HepG2 (cell line): Measurements from ENCODE around the gene CADPS. TPM values are rescaled to one million over a fixed set of nuclear protein-coding genes. Genes with fewer than 3 reads are reported as not detected.

Source experiments
- CBX5 ChIP-seq: sonication (generic); formaldehyde crosslinking; IDR thresholded peaks from 2 replicates; pipeline ENCODE4 v1.4.0; 2020; ENCODE audit warnings: missing genetic modification reagents, borderline replicate concordance
- CHD4 ChIP-seq: fragments of 200-600 bp; sonication (generic); IDR thresholded peaks from 2 replicates; pipeline ENCODE4 v1.7.0; 2017; ENCODE audit warnings: mild to moderate bottlenecking, low read length, borderline replicate concordance
- FOXP1 ChIP-seq, 2 experiments: fragments of 450-650 bp in 1 of 2; IDR thresholded peaks; 2 replicates each; pipeline ENCODE4 v1.6.1; 2017 to 2018; ENCODE audit warnings: antibody characterized with exemption in 1 of 2
- HMG20B ChIP-seq: conservative IDR thresholded peaks from 2 replicates; pipeline ENCODE4 v1.6.1; 2016; ENCODE audit warnings: missing genetic modification reagents, missing compliant biosample characterization
- HMGXB4 ChIP-seq, 2 experiments: sonication (generic) in 1 of 2; formaldehyde crosslinking in 1 of 2; IDR thresholded peaks; 2 replicates each; pipeline versions ENCODE4 v1.4.0 to v1.6.1; 2018 to 2020; ENCODE audit warnings: missing genetic modification reagents in 2 of 2, borderline replicate concordance in 1 of 2, low read depth in 1 of 2, mild to moderate bottlenecking in 1 of 2, missing biosample characterization in 1 of 2
- HNRNPUL1 ChIP-seq: fragments of 200-400 bp; formaldehyde crosslinking; IDR thresholded peaks from 2 replicates; pipeline ENCODE4 v1.6.1; 2017; ENCODE audit warnings: low read depth, mild to moderate bottlenecking, low read length, moderate library complexity
- IRF2 ChIP-seq: IDR thresholded peaks from 2 replicates; pipeline ENCODE4 v1.6.1; 2018; ENCODE audit warnings: missing genetic modification reagents, missing compliant biosample characterization
- MIER2 ChIP-seq: IDR thresholded peaks from 2 replicates; pipeline ENCODE4 v1.6.1; 2016; ENCODE audit warnings: missing biosample characterization, missing genetic modification reagents
- MLX ChIP-seq: IDR thresholded peaks from 2 replicates; pipeline ENCODE4 v1.6.1; 2016
- NCOA2 ChIP-seq: sonication (generic); formaldehyde crosslinking; IDR thresholded peaks from 2 replicates; pipeline ENCODE4 v1.8.0; 2022; ENCODE audit warnings: inconsistent platforms
- NONO ChIP-seq, 2 experiments: fragments of 450-650 bp in 1 of 2; sonication (generic) in 1 of 2; formaldehyde crosslinking in 1 of 2; IDR thresholded peaks in 1 of 2; conservative IDR thresholded peaks in 1 of 2; 2 replicates each; pipeline versions ENCODE4 v1.6.1 to v1.8.0; 2017 to 2022; ENCODE audit warnings: mild to moderate bottlenecking in 1 of 2, missing genetic modification reagents in 1 of 2, moderate library complexity in 1 of 2
- NR2C2 ChIP-seq: sonication (generic); formaldehyde crosslinking; IDR thresholded peaks from 2 replicates; pipeline ENCODE4 v1.4.0; 2020; ENCODE audit warnings: missing genetic modification reagents, mild to moderate bottlenecking, moderate library complexity, borderline replicate concordance
- PAX8 ChIP-seq: sonication (generic); formaldehyde crosslinking; IDR thresholded peaks from 2 replicates; pipeline ENCODE4 v1.8.0; 2022; ENCODE audit warnings: mild to moderate bottlenecking, missing genetic modification reagents, borderline replicate concordance
- PRDM4 ChIP-seq: sonication (generic); formaldehyde crosslinking; IDR thresholded peaks from 2 replicates; pipeline ENCODE4 v1.9.0; 2021; ENCODE audit warnings: missing genetic modification reagents, borderline replicate concordance
- RARG ChIP-seq: sonication (generic); formaldehyde crosslinking; IDR thresholded peaks from 2 replicates; pipeline ENCODE4 v1.4.0; 2020; ENCODE audit warnings: low read depth, mild to moderate bottlenecking, missing genetic modification reagents
- SRY ChIP-seq: sonication (generic); formaldehyde crosslinking; IDR thresholded peaks from 2 replicates; pipeline ENCODE4 v1.8.0; 2022; ENCODE audit warnings: mild to moderate bottlenecking, missing genetic modification reagents
- ZBTB26 ChIP-seq: IDR thresholded peaks from 2 replicates; pipeline ENCODE4 v1.6.1; 2016; ENCODE audit warnings: missing compliant biosample characterization, missing genetic modification reagents, borderline replicate concordance
- ZBTB7B ChIP-seq: sonication (generic); formaldehyde crosslinking; IDR thresholded peaks from 2 replicates; pipeline ENCODE4 v1.4.0; 2020; ENCODE audit warnings: missing genetic modification reagents
- ZFY ChIP-seq: sonication (generic); formaldehyde crosslinking; IDR thresholded peaks from 2 replicates; pipeline ENCODE4 v1.4.0; 2020; ENCODE audit warnings: missing genetic modification reagents
- ZNF124 ChIP-seq: sonication (generic); formaldehyde crosslinking; IDR thresholded peaks from 2 replicates; pipeline ENCODE4 v1.4.0; 2020; ENCODE audit warnings: missing genetic modification reagents
- ZNF292 ChIP-seq: sonication (generic); formaldehyde crosslinking; IDR thresholded peaks from 2 replicates; pipeline ENCODE4 v1.8.1; 2022; ENCODE audit warnings: mild to moderate bottlenecking, low read depth, missing genetic modification reagents, borderline replicate concordance
- ZNF674 ChIP-seq: sonication (generic); formaldehyde crosslinking; IDR thresholded peaks from 2 replicates; pipeline ENCODE4 v1.5.0; 2020; ENCODE audit warnings: low read depth, mild to moderate bottlenecking, missing genetic modification reagents
- ZNF883 ChIP-seq: sonication (generic); formaldehyde crosslinking; IDR thresholded peaks from 2 replicates; pipeline ENCODE4 v1.5.1; 2020; ENCODE audit warnings: mild to moderate bottlenecking, missing genetic modification reagents; ENCODE audit errors: not compliant biosample characterization
- polyA plus RNA-seq, 8 experiments: library from polyadenylated mRNA; depleted of rRNA in 3 of 8; stranded (reverse) in 7 of 8; unstranded in 1 of 8; fragments of >200 nt; fragmentation: Illumina TruSeq in 4 of 8; extraction: Trizol in 4 of 8; gene quantifications; 2 replicates each; pipeline versions ENCODE4 v1.2.1 to v1.2.3, GENCODE V29; 2011 to 2016; ENCODE audit warnings: low read depth in 4 of 8, missing spikeins in 1 of 8, mixed read lengths in 1 of 8; ENCODE audit not compliant: insufficient read depth in 1 of 8
- total RNA-seq, 5 experiments: library from RNA; depleted of rRNA; stranded (reverse); fragments of >200 nt; fragmentation: Illumina TruSeq; extraction: Trizol; gene quantifications; 2 replicates each; pipeline ENCODE4 v1.2.3, GENCODE V29; 2016; ENCODE audit warnings: low read depth in 1 of 5

Gene CADPS
- total and polyA plus RNA-seq, 2 of the 13 experiments (the other 11 are each of a cell fraction or from before 2014, with no cell fraction given) = not detected

GRCh38 chr3:62732183-62732904 lies 142.9 kb downstream of the CADPS start (continued):
- no peak for TF ChIP-seq PRDM4
- peak; percentile 67; the same call in 1 of the 2 replicates for TF ChIP-seq ZNF292
- no peak for TF ChIP-seq CHD4
- TF ChIP-seq HMGXB4 (CRISPR knock-in tag; IDR thresholded peaks at IDR 0.05; ENCODE audit: borderline replicate concordance in 1 of 2, low read depth in 1 of 2) = peak in 1 of 2 experiments; percentile 31; a peak in 1 of 4 replicates
- peak; percentile 60; the same call in 1 of the 2 replicates for TF ChIP-seq SRY (CRISPR knock-in tag)
- no peak for TF ChIP-seq ZBTB7B (CRISPR knock-in tag)
- TF ChIP-seq NCOA2 (CRISPR knock-in tag) = peak; percentile 90
- TF ChIP-seq HNRNPUL1 = no peak
- no peak for TF ChIP-seq ZNF883 (CRISPR knock-in tag)
- TF ChIP-seq ZNF674 (CRISPR knock-in tag) = no peak
- 0 out of 2 replicates have a peak, but pooled peaks have one; percentile 30 for TF ChIP-seq HMG20B (CRISPR knock-in tag)
- 0 out of 2 replicates have a peak, but pooled peaks have one; percentile 45 for TF ChIP-seq FOXP1 (IDR thresholded peaks at IDR 0.05)
- TF ChIP-seq FOXP1 (CRISPR knock-in tag; IDR thresholded peaks at IDR 0.05) = peak; percentile 90
- peak; percentile 73 for TF ChIP-seq MLX
- peak; percentile 46; the same call in 1 of the 2 replicates for TF ChIP-seq NR2C2 (CRISPR knock-in tag)
- TF ChIP-seq PAX8 (CRISPR knock-in tag) = no peak
- peak; percentile 72 for TF ChIP-seq IRF2 (CRISPR knock-in tag)
- peak; percentile 70; the same call in 1 of the 2 replicates for TF ChIP-seq ZNF124 (CRISPR knock-in tag)
- no peak for TF ChIP-seq ZFY (CRISPR knock-in tag)
- no peak for TF ChIP-seq NONO (IDR thresholded peaks at IDR 0.05)
- peak; percentile 61; the same call in 1 of the 2 replicates for TF ChIP-seq NONO (CRISPR knock-in tag; conservative IDR thresholded peaks at IDR 0.05)
- TF ChIP-seq MIER2 = peak; percentile 67
- TF ChIP-seq CBX5 = 0 out of 2 replicates have a peak, but pooled peaks have one; percentile 59
- TF ChIP-seq ZBTB26 = no peak; the same call in 1 of the 2 replicates
- TF ChIP-seq RARG (CRISPR knock-in tag) = no peak
